Measurements from ENCODE around the gene ATP9B.

ATP9B gene

DNA sequence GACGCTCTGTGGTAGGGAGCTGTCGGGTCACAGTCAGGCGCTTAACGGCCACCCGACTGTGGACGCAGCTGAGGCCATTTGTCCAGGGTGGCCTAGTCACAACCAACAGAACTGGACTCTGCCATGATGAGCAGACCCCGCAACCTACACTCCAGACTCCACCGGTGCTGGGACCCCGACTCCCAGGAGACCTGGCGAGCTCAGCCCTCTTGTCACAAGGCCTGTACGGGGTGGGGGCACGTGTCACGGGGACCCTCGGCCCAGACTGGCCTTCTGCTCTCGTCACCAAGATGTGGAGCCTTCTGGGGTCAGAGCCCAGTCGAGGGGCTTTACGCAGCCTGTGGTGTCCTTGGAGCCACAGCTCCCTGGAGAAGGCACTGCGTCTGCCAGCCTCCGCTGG lies 349.0 kb downstream of the ATP9B start:
- no peak for DNase-seq

GRCh38 chr18:79418642-79419041 lies 349.4 kb downstream of the ATP9B start:
- DNase-seq, result no peak

GRCh38 chr18:79420033-79420745 lies 351.0 kb downstream of the ATP9B start:
- no peak for DNase-seq

GRCh38 chr18:79421275-79421857 lies 352.2 kb downstream of the ATP9B start:
- DNase-seq, result no peak

- DNase-seq, result no peak
Measured at GRCh38 chr18:79422022-79422782, 353.0 kb downstream of the ATP9B start.

- no peak for DNase-seq
Measured at GRCh38 chr18:79422783-79423165, 353.6 kb downstream of the ATP9B start.

DNA sequence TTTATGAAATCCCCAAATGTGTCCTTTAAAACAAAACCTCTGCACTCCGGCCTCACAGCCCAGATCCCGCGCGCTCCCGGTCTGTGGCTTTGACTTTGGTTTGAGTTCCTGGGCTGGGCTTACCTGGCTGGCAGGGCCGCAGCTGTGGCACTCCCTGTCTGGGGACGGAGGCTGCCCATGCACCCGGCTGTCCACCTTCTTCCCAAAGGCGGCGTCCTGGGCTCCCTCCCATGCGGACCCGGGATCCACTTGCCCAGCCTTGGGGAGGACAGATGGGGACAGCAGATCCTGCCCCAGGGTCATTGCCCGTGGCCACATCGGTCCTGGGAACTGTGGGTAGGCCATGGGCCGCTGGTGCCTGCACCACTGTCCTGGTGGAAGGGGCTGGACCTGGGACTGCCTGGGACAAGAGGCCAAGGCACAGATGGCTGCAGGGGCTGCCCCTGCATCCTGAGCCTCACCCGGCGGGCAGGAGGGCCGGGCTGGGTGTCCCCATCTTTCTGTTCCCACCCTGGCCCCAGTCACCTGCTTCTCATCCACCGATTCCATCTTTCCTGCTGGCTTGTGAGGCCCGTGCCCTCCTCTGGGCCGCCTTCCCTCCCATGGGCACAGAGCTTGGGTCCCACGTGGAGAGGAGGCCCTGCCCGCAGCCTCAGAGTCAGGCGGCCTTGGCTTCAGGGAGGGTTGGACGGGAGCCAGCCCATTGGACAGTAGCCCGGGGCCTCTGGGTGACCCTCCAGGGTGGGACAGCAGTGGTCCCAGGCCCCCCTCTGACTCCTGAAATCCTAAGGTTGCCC lies 354.2 kb downstream of the ATP9B start:
- DNase-seq, result no peak

GRCh38 chr18:79424008-79424565 lies 354.9 kb downstream of the ATP9B start:
- no peak for DNase-seq

- DNase-seq, result no peak
Measured at GRCh38 chr18:79424880-79425568, 355.8 kb downstream of the ATP9B start.

GRCh38 chr18:79425569-79425886 lies 356.3 kb downstream of the ATP9B start:
- DNase-seq, result no peak

DNA sequence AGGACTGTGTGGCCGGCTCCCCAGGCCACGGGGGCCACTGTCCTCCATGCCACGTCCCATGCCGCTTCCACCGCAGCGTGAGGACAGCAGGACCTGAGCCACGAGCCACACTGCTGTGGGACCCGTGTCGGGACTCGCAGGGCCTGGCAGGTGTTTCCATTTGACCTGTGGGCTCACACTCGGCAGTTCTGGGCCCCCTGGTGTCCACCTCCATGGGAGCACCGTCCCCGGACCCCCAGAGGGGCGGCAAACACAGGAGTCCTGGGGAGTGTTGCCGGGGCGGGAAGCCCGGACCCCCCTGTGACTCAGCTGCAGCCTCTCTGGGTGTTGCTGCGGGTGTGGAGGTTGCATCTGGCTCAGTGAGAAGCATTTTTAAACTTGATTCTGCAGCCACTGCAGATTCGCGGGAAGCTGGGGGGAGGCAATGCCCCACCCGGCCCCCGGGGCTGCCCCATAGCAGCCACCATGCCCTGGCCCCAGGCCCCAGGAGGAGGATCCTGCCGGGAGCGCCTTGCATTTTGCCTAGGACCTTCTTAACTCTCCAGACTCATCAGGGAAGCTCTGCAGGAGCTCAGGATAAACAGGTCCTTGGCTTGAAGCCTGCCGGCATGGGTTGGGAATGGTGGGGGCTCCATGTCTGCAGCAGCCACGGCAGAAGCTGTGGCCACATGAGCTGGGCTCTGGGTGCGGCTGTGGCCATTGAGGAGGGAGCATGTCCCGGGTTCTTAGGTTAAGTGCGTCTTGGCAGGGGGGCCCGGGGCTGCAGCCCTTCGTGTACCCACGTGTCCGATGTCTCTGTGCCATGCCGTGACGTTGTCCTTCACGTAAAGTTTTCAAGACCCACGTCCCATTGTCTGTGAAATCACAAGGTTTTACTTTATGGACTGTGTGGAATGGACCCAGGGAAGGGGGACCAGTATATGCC lies 357.4 kb downstream of the ATP9B start:
- no peak for DNase-seq

- no peak for DNase-seq
Measured at GRCh38 chr18:79427368-79428225, 358.4 kb downstream of the ATP9B start.
